Cerebellar nuclear complex (tissue), 1 donor: ENCODE data around the gene MVD.

Experiments used
- DNase-seq, 2 experiments: peaks; one replicate each; lab custom pipeline; 2025; lab: John Stamatoyannopoulos, UW

MVD gene

GRCh38 chr16:88640498-88641247, 22.2 kb downstream of the MVD start:
- DNase-seq: no peak

- DNase-seq: no peak
Observed at GRCh38 chr16:88640039-88640495, 22.8 kb downstream of the MVD start.

DNA sequence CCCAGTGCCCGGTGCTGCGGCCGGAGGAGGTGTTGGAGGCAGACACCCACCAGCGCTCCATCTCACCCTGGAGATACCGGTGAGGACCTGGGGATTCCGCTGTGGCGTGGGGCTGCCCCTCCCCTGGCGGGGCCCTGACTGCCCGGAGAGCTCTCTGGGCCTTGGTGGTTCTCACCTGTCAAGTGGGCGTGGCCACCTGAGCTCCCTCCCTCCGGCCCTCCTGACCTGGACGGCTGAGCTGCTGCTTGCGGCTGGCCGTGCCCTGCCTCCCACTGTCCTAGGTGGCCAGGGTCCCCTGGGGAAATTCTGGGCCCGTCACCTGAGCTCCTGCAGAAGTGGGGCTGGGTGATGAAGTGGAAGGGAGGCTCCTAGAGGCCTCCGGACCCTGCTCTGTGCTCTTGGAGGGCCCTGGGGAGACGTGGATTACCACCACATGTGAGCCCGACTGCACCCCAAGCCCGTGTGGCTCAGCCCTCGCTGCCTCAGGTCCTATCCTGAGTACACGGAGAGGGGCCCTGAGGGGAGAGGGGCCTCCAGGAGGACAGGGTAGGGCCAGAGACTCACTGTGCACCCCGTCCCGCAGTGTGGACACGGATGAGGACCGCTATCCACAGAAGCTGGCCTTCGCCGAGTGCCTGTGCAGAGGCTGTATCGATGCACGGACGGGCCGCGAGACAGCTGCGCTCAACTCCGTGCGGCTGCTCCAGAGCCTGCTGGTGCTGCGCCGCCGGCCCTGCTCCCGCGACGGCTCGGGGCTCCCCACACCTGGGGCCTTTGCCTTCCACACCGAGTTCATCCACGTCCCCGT, 23.5 kb downstream of the MVD start:
- DNase-seq: no peak

GRCh38 chr16:88638323-88639230, 24.3 kb downstream of the MVD start, which contains the start of gene IL17C:
IL17C (plus strand) TSS chr16:88638572; CDS start chr16:88638642, 70 bp downstream.
- DNase-seq: no peak

DNA sequence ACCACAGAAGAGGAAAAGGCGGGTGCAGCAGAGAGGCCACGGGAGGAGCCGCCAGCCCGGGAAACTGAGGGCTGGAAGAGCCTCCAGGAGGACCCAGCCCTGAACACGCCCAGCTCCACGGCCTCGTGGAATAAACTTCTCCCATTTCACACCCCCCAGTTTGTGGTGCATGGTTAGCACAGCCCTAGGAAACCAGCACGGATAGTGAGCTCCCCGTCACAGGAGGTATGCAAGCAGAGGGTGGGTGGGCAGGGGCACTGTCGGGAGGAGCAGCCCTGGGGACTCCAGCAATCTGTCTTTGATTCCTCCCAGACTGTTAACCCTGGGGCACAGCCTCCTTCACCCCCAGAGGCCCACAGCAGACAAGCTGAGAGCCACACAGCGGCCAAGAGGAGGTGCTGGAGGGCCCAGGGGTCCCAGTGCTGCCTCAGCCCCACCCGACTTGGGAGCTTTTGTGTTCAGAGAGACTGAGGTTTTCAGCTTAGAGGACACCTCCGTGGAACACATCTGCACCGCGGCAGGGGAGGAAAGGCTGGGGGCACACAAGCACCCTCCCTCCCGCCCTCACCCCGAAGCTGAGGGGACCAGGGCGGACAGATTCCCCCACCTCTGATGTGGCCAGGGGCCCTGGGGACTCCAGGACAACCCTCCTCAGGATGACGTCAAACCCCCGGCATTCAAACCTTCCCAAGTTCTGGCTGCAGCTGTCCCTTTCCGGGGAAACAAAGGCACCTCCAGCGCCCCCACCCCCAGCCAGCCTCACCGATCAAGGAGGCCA, 26.2 kb downstream of the MVD start:
- no peak for DNase-seq

GRCh38 chr16:88635671-88636319, 27.1 kb downstream of the MVD start:
- no peak for DNase-seq

GRCh38 chr16:88634994-88635670, 27.8 kb downstream of the MVD start:
- no peak for DNase-seq

GRCh38 chr16:88634141-88634993, 28.5 kb downstream of the MVD start:
- DNase-seq: no peak

DNA sequence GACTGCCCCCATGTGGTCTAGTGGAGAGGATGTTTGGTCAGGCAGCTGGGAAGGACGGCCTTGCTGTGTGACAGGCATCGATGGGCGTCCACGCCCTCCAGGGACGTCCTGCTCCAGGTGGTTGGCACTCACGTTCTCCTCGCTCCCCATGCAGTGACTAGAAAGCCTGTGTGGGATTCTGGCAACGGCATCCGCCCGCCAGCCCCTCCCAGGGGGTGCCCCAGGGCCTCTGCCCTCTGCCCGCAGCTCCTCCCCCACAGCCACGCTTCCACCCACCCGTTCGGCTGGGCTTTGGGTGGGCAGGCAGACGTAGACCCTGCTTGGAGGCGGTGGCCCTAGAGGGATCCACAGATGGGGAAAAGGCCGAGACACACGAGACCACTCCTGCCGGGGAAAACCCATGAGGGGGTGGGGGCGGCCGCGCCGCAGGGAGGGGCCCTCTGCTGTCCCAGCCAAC, 29.2 kb downstream of the MVD start:
- no peak for DNase-seq

GRCh38 chr16:88632587-88632930, 30.3 kb downstream of the MVD start:
- DNase-seq: no peak

GRCh38 chr16:88631920-88632586, 30.8 kb downstream of the MVD start:
- DNase-seq: no peak

- no peak for DNase-seq
Observed at GRCh38 chr16:88631384-88631783, 31.5 kb downstream of the MVD start.

GRCh38 chr16:88630941-88631340, 31.9 kb downstream of the MVD start:
- no peak for DNase-seq

GRCh38 chr16:88630433-88630832, 32.5 kb downstream of the MVD start:
- no peak for DNase-seq

- DNase-seq: no peak
Observed at GRCh38 chr16:88629835-88630234, 33.1 kb downstream of the MVD start.

DNA sequence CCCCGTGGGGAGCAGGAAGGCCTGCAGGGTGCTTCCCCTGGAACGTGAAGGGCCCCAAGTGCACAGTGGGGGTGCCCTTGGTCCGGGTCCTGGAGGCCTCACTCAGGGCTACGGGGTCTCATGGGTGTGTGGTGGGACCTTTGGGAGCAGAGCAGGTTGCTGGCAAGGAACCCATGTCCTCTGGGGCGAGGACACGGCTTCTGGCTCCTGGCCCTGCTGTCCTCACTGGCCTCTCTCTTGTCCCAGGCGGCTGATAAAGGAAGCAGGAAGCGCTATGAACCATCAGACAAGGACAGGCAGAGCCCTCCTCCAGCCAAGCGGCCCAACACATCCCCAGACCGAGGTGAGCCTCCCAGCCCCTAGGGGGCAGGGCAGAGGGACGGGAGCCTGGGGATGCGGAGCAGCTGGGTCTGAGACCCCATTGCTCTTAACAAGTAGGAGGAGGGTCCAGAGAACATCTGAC, 34.3 kb downstream of the MVD start:
- no peak for DNase-seq

DNA sequence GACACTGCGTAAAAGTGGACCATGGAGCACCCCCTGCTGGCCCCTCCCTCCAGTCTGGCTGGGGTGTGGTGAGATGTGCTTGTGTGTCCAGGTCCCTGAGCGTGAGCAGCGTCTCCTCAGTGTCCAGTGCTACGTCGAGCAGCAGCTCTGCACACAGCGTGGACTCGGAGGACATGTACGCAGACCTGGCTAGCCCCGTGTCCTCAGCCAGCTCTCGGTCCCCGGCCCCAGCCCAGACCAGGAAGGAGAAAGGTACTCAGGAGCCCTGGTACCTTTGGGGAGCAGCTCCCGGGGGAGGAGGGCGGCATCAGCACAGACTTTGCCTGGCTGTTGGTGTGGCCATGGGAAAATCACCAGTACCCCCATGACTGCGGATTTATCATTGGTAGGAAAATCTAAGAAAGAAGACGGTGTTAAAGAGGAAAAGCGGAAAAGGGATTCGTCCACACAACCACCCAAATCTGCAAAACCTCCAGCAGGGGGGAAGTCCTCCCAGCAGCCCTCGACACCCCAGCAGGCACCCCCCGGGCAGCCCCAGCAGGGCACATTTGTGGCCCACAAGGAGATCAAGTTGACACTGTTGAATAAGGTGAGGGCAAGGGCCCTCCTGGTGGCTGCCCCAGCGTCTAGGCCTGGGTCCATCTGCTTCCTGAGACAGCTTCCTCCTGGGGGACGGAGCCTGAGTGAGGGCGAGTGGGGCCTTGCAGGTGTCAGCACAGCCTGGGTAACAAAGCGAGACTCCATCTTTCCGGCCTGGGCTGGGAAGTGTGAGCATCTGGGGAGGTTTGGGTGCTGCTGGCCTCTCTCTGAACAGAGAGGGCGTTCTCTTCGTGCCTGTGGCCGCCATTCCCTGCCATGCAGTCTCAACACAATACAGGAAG, 35.1 kb downstream of the MVD start:
- no peak for DNase-seq

GRCh38 chr16:88626646-88627045, 36.2 kb downstream of the MVD start:
- DNase-seq: peak; percentile 77 to 91
